HEK293 (cell line): ENCODE data around the gene GATA1.

Experiments
- GLI4 ChIP-seq: fragments of 450-650 bp; formaldehyde crosslinking; IDR thresholded peaks from 2 replicates; pipeline ENCODE4 v1.5.1; 2016; ENCODE audit warnings: missing biosample characterization, missing genetic modification characterization
- HIC1 ChIP-seq: fragments of 450-650 bp; formaldehyde crosslinking; IDR thresholded peaks from 2 replicates; pipeline ENCODE4 v1.5.1; 2016; ENCODE audit warnings: missing biosample characterization, missing genetic modification characterization
- KLF10 ChIP-seq: fragments of 450-650 bp; IDR thresholded peaks from 2 replicates; pipeline ENCODE4 v1.5.1; 2018; ENCODE audit warnings: missing biosample characterization, mild to moderate bottlenecking, missing genetic modification characterization
- KLF17 ChIP-seq: fragments of 450-650 bp; formaldehyde crosslinking; IDR thresholded peaks from 2 replicates; pipeline ENCODE4 v1.5.1; 2016; ENCODE audit warnings: missing biosample characterization, missing genetic modification characterization
- KLF7 ChIP-seq: fragments of 450-650 bp; formaldehyde crosslinking; IDR thresholded peaks from 2 replicates; pipeline ENCODE4 v1.5.1; 2016; ENCODE audit warnings: missing biosample characterization, missing genetic modification characterization, borderline replicate concordance
- KLF8 ChIP-seq: fragments of 450-650 bp; formaldehyde crosslinking; IDR thresholded peaks from 2 replicates; pipeline ENCODE4 v1.5.1; 2016; ENCODE audit warnings: missing biosample characterization, missing genetic modification characterization
- KLF9 ChIP-seq: fragments of 450-650 bp; formaldehyde crosslinking; IDR thresholded peaks from 2 replicates; pipeline ENCODE4 v1.5.1; 2016; ENCODE audit warnings: missing biosample characterization, missing genetic modification characterization, low read depth
- ZBTB11 ChIP-seq: fragments of 450-650 bp; formaldehyde crosslinking; conservative IDR thresholded peaks from 2 replicates; pipeline ENCODE4 v1.5.1; 2016; ENCODE audit warnings: low read depth, missing biosample characterization, missing genetic modification characterization
- ZBTB21 ChIP-seq: fragments of 450-650 bp; formaldehyde crosslinking; IDR thresholded peaks from 2 replicates; pipeline ENCODE4 v1.5.1; 2017; ENCODE audit warnings: missing biosample characterization, missing genetic modification characterization
- ZBTB8A ChIP-seq: fragments of 450-650 bp; formaldehyde crosslinking; IDR thresholded peaks from 2 replicates; pipeline ENCODE4 v1.5.1; 2016; ENCODE audit warnings: missing biosample characterization, missing genetic modification characterization
- ZFHX2 ChIP-seq: fragments of 450-650 bp; formaldehyde crosslinking; conservative IDR thresholded peaks from 2 replicates; pipeline ENCODE4 v1.5.1; 2016; ENCODE audit warnings: missing biosample characterization, missing genetic modification characterization
- ZNF112 ChIP-seq: fragments of 450-650 bp; formaldehyde crosslinking; IDR thresholded peaks from 2 replicates; pipeline ENCODE4 v1.5.0; 2017; ENCODE audit warnings: missing biosample characterization, missing genetic modification characterization
- ZNF18 ChIP-seq: fragments of 450-650 bp; formaldehyde crosslinking; IDR thresholded peaks from 2 replicates; pipeline ENCODE4 v1.5.1; 2016; ENCODE audit warnings: missing biosample characterization, missing genetic modification characterization
- ZNF266 ChIP-seq: fragments of 450-650 bp; formaldehyde crosslinking; IDR thresholded peaks from 2 replicates; pipeline ENCODE4 v1.5.1; 2016; ENCODE audit warnings: missing biosample characterization, missing genetic modification characterization, low read depth
- ZNF391 ChIP-seq: fragments of 450-650 bp; formaldehyde crosslinking; IDR thresholded peaks from 2 replicates; pipeline ENCODE4 v1.5.1; 2016; ENCODE audit warnings: low read depth, missing biosample characterization, missing genetic modification characterization, borderline replicate concordance
- ZNF394 ChIP-seq: fragments of 450-650 bp; formaldehyde crosslinking; IDR thresholded peaks from 2 replicates; pipeline ENCODE4 v1.5.1; 2016; ENCODE audit warnings: missing biosample characterization, missing genetic modification characterization, mild to moderate bottlenecking, moderate library complexity, borderline replicate concordance
- ZNF449 ChIP-seq: fragments of 450-650 bp; formaldehyde crosslinking; IDR thresholded peaks from 2 replicates; pipeline ENCODE4 v1.5.1; 2017; ENCODE audit warnings: missing biosample characterization, mild to moderate bottlenecking, missing genetic modification characterization, moderate library complexity
- ZNF501 ChIP-seq: fragments of 450-650 bp; formaldehyde crosslinking; IDR thresholded peaks from 2 replicates; pipeline ENCODE4 v1.5.1; 2016; ENCODE audit warnings: missing biosample characterization, missing genetic modification characterization
- ZNF518A ChIP-seq: fragments of 450-650 bp; formaldehyde crosslinking; conservative IDR thresholded peaks from 2 replicates; pipeline ENCODE4 v1.5.1; 2016; ENCODE audit warnings: low read depth, missing biosample characterization, missing genetic modification characterization
- ZNF660 ChIP-seq: fragments of 450-650 bp; IDR thresholded peaks from 2 replicates; pipeline ENCODE4 v1.5.1; 2018; ENCODE audit warnings: missing biosample characterization, mild to moderate bottlenecking, missing genetic modification characterization
- ZNF792 ChIP-seq: fragments of 450-650 bp; formaldehyde crosslinking; IDR thresholded peaks from 2 replicates; pipeline ENCODE4 v1.5.1; 2016; ENCODE audit warnings: missing biosample characterization, missing genetic modification characterization
- ZNF837 ChIP-seq: fragments of 450-650 bp; formaldehyde crosslinking; IDR thresholded peaks from 2 replicates; pipeline ENCODE4 v1.5.1; 2016; ENCODE audit warnings: missing biosample characterization, missing genetic modification characterization

Gene GATA1

GRCh38 chrX:48801280-48802088, 15.1 kb downstream of the GATA1 start, which contains the start of gene HDAC6 (continued):
- TF ChIP-seq ZNF518A (tag by site-specific recombination) (0 out of 2 replicates have a peak, but pooled peaks have one; percentile 19), ZNF266 (tag by site-specific recombination) (no peak), ZNF449 (tag by site-specific recombination) (0 out of 2 replicates have a peak, but pooled peaks have one; percentile 67), ZNF112 (no peak), ZNF501 (tag by site-specific recombination) (peak; percentile 82), KLF7 (tag by site-specific recombination) (0 out of 2 replicates have a peak, but pooled peaks have one; percentile 63), KLF9 (tag by site-specific recombination) (0 out of 2 replicates have a peak, but pooled peaks have one; percentile 38), ZBTB21 (tag by site-specific recombination) (peak; percentile 93), KLF17 (peak; percentile 91), ZBTB11 (tag by site-specific recombination) (peak; percentile 38; the same call in 1 of the 2 replicates), ZNF837 (tag by site-specific recombination) (no peak), KLF10 (tag by site-specific recombination) (peak; percentile 94), ZNF18 (no peak), HIC1 (tag by site-specific recombination) (peak; percentile 97), GLI4 (tag by site-specific recombination) (0 out of 2 replicates have a peak, but pooled peaks have one; percentile 71), ZNF792 (tag by site-specific recombination) (no peak), ZNF391 (tag by site-specific recombination) (peak; percentile 83; the same call in 1 of the 2 replicates), ZFHX2 (tag by site-specific recombination) (peak; percentile 96), ZNF394 (peak; percentile 50), KLF8 (tag by site-specific recombination) (peak; percentile 94), ZNF660 (tag by site-specific recombination) (peak; percentile 78), ZBTB8A (tag by site-specific recombination) (peak; percentile 56)
